Measurements from ENCODE around the gene SH3PXD2B.
"Not testable (repeated sequence)": the region's sequence is repeated elsewhere in the genome, so short reads cannot be mapped to it uniquely, and the experiment has no call there.

Gene SH3PXD2B

GRCh38 chr5:172361566-172362238 lies 92.6 kb downstream of the SH3PXD2B start:
- no peak for DNase-seq

GRCh38 chr5:172358345-172358744 lies 96.0 kb downstream of the SH3PXD2B start:
- DNase-seq, result no peak

- DNase-seq, result no peak
Observed at GRCh38 chr5:172356527-172356926, 97.8 kb downstream of the SH3PXD2B start.

GRCh38 chr5:172356047-172356446 lies 98.3 kb downstream of the SH3PXD2B start:
- no peak for DNase-seq

GRCh38 chr5:172353846-172354245 lies 100.5 kb downstream of the SH3PXD2B start:
- no peak for DNase-seq

- DNase-seq, result no peak
Observed at GRCh38 chr5:172353271-172353812, 101.0 kb downstream of the SH3PXD2B start.

- DNase-seq, result not testable (repeated sequence)
Observed at GRCh38 chr5:172352526-172352925, 101.8 kb downstream of the SH3PXD2B start.

- no peak for DNase-seq
Observed at GRCh38 chr5:172351240-172351778, 103.0 kb downstream of the SH3PXD2B start.

GRCh38 chr5:172350212-172351181 lies 103.8 kb downstream of the SH3PXD2B start:
- DNase-seq, result no peak

GRCh38 chr5:172348733-172349132 lies 105.6 kb downstream of the SH3PXD2B start:
- DNase-seq, result not testable (repeated sequence)

- DNase-seq, result no peak
Observed at GRCh38 chr5:172348084-172348483, 106.2 kb downstream of the SH3PXD2B start.

- DNase-seq, result no peak
Observed at GRCh38 chr5:172347496-172348052, 106.8 kb downstream of the SH3PXD2B start.

- no peak for DNase-seq
Observed at GRCh38 chr5:172345881-172346280, 108.4 kb downstream of the SH3PXD2B start.

GRCh38 chr5:172344855-172345409 lies 109.4 kb downstream of the SH3PXD2B start:
- DNase-seq, result no peak

GRCh38 chr5:172343741-172344140 lies 110.6 kb downstream of the SH3PXD2B start:
- no peak for DNase-seq

- DNase-seq, result no peak
Observed at GRCh38 chr5:172342918-172343317, 111.4 kb downstream of the SH3PXD2B start.

GRCh38 chr5:172339264-172340180 lies 114.8 kb downstream of the SH3PXD2B start:
- DNase-seq, result no peak

GRCh38 chr5:172336676-172337285 lies 117.5 kb downstream of the SH3PXD2B start:
- no peak for DNase-seq

GRCh38 chr5:172336264-172336663 lies 118.1 kb downstream of the SH3PXD2B start:
- DNase-seq, result no peak

- DNase-seq, result no peak
Observed at GRCh38 chr5:172335721-172336120, 118.6 kb downstream of the SH3PXD2B start.

- DNase-seq, result no peak
Observed at GRCh38 chr5:172334641-172335040, 119.7 kb downstream of the SH3PXD2B start.
